Measurements from ENCODE around the gene NT5DC1. TPM values are rescaled to one million over a fixed set of nuclear protein-coding genes. Genes with fewer than 3 reads are reported as not detected.

Gene NT5DC1
- total RNA-seq, 1 donor from 2014 or later = 3.4 TPM

- no peak for DNase-seq (ENCODE audit: low read depth)
- Histone ChIP-seq H3K4me3 (ENCODE audit: low read depth, low read length) (no peak overlapping the region), H3K36me3 (ENCODE audit: control insufficient read depth, insufficient read depth, low read length) (no peaks in the 10 kb centered on the region), H3K27me3 (ENCODE audit: control insufficient read depth, insufficient read depth, low read length) (no peaks in the 10 kb centered on the region)
- FAIRE-seq = no peak
- no peak for TF ChIP-seq CTCF (IDR thresholded peaks at IDR 0.05; ENCODE audit: insufficient read depth, low read length, severe bottlenecking)
These were observed 156.0 kb downstream of the NT5DC1 start for GRCh38 chr6:116256694-116257093.

- H3K4me3 ChIP-seq (ENCODE audit: low read depth, low read length) = no peak overlapping the region
- H3K36me3 ChIP-seq (ENCODE audit: control insufficient read depth, insufficient read depth, low read length) = no peaks in the 10 kb centered on the region
- DNase-seq (ENCODE audit: low read depth) (no peak), FAIRE-seq (no peak)
- no peak for TF ChIP-seq CTCF (IDR thresholded peaks at IDR 0.05; ENCODE audit: insufficient read depth, low read length, severe bottlenecking)
- no peaks in the 10 kb centered on the region for H3K27me3 ChIP-seq (ENCODE audit: control insufficient read depth, insufficient read depth, low read length)
These were observed 157.9 kb downstream of the NT5DC1 start for GRCh38 chr6:116258520-116258919.

- no peak for FAIRE-seq
- no peaks in the 10 kb centered on the region for H3K36me3 ChIP-seq (ENCODE audit: control insufficient read depth, insufficient read depth, low read length)
- H3K4me3 ChIP-seq (ENCODE audit: low read depth, low read length) = no peak overlapping the region
- no peaks in the 10 kb centered on the region for H3K27me3 ChIP-seq (ENCODE audit: control insufficient read depth, insufficient read depth, low read length)
- TF ChIP-seq CTCF (IDR thresholded peaks at IDR 0.05; ENCODE audit: insufficient read depth, low read length, severe bottlenecking) = no peak
- no peak for DNase-seq (ENCODE audit: low read depth)
These were observed 162.7 kb downstream of the NT5DC1 start for GRCh38 chr6:116263353-116263752.

GRCh38 chr6:116265041-116265829, 164.6 kb downstream of the NT5DC1 start:
- H3K4me3 ChIP-seq (ENCODE audit: low read depth, low read length) = no peak overlapping the region
- no peak for TF ChIP-seq CTCF (IDR thresholded peaks at IDR 0.05; ENCODE audit: insufficient read depth, low read length, severe bottlenecking)
- H3K27me3 ChIP-seq (ENCODE audit: control insufficient read depth, insufficient read depth, low read length) = no peaks in the 10 kb centered on the region
- DNase-seq (ENCODE audit: low read depth) = peak; percentile 93
- no peaks in the 10 kb centered on the region for H3K36me3 ChIP-seq (ENCODE audit: control insufficient read depth, insufficient read depth, low read length)
- peak; percentile 64 for FAIRE-seq

- Histone ChIP-seq H3K27me3 (ENCODE audit: control insufficient read depth, insufficient read depth, low read length) (no peaks in the 10 kb centered on the region), H3K36me3 (ENCODE audit: control insufficient read depth, insufficient read depth, low read length) (no peaks in the 10 kb centered on the region), H3K4me3 (ENCODE audit: low read depth, low read length) (no peak overlapping the region)
- TF ChIP-seq CTCF (IDR thresholded peaks at IDR 0.05; ENCODE audit: insufficient read depth, low read length, severe bottlenecking) = no peak
- FAIRE-seq (no peak), DNase-seq (ENCODE audit: low read depth) (peak; percentile 85)
These were observed 166.2 kb downstream of the NT5DC1 start for GRCh38 chr6:116266803-116267202.
